Trophoblast cell (in vitro differentiated cells and primary cell): ENCODE results near the gene ZNF681. TPM values are rescaled to one million over a fixed set of nuclear protein-coding genes. Genes with fewer than 3 reads are reported as not detected.

Experiments
- DNase-seq, 2 donors: peaks; one replicate each; pipeline ENCODE4 v3.0.0-alpha.2; 2016
- H2AFZ ChIP-seq: 2 replicates; pipeline ENCODE4 v1.6.1; 2013; ENCODE audit warnings: low read length, moderate library complexity, mild to moderate bottlenecking; ENCODE audit not compliant: insufficient read depth, poor library complexity
- H2AK5ac ChIP-seq: 2 replicates; pipeline ENCODE4 v1.6.1; 2013; ENCODE audit warnings: mild to moderate bottlenecking, low read length
- H2BK120ac ChIP-seq: 2 replicates; pipeline ENCODE4 v1.6.1; 2013; ENCODE audit warnings: low read length, mild to moderate bottlenecking, moderate library complexity; ENCODE audit not compliant: insufficient read depth, poor library complexity
- H2BK12ac ChIP-seq: 2 replicates; pipeline ENCODE4 v1.6.1; 2013; ENCODE audit warnings: mild to moderate bottlenecking, low read length, moderate library complexity
- H2BK5ac ChIP-seq: 2 replicates; pipeline ENCODE4 v1.6.1; 2013; ENCODE audit warnings: low read length, low read depth, moderate library complexity, mild to moderate bottlenecking; ENCODE audit not compliant: poor library complexity
- H3K14ac ChIP-seq: 2 replicates; pipeline ENCODE4 v1.6.1; 2013; ENCODE audit warnings: mild to moderate bottlenecking, low read length
- H3K18ac ChIP-seq: 2 replicates; pipeline ENCODE4 v1.6.1; 2013; ENCODE audit warnings: mild to moderate bottlenecking, low read length
- H3K23ac ChIP-seq: 2 replicates; pipeline ENCODE4 v1.6.1; 2013; ENCODE audit warnings: low read length
- H3K27ac ChIP-seq: 2 replicates; pipeline ENCODE4 v1.5.1; 2013; ENCODE audit warnings: low read depth, mild to moderate bottlenecking, inconsistent platforms, low read length, moderate library complexity
- H3K27me3 ChIP-seq: 2 replicates; pipeline ENCODE4 v1.6.1; 2013; ENCODE audit warnings: inconsistent platforms, mild to moderate bottlenecking, low read length, moderate library complexity; ENCODE audit not compliant: insufficient read depth
- H3K36me3 ChIP-seq, 2 experiments: 1 replicate in 1 of 2; 2 replicates in 1 of 2; pipeline ENCODE4 v1.6.1; 2013; ENCODE audit warnings: low read length in 2 of 2, mild to moderate bottlenecking in 2 of 2, moderate library complexity in 1 of 2; ENCODE audit not compliant: insufficient read depth in 2 of 2, control insufficient read depth in 1 of 2
- H3K4ac ChIP-seq: 2 replicates; pipeline ENCODE4 v1.6.1; 2013; ENCODE audit warnings: low read depth, mild to moderate bottlenecking, low read length, moderate library complexity
- H3K4me1 ChIP-seq, 2 experiments: 1 replicate in 1 of 2; 2 replicates in 1 of 2; pipeline ENCODE4 v1.6.1; 2013; ENCODE audit warnings: low read length in 2 of 2, mild to moderate bottlenecking in 2 of 2, moderate library complexity in 1 of 2; ENCODE audit not compliant: insufficient read depth in 2 of 2, control insufficient read depth in 1 of 2
- H3K4me2 ChIP-seq: 2 replicates; pipeline ENCODE4 v1.6.1; 2013; ENCODE audit warnings: inconsistent platforms, mild to moderate bottlenecking, low read length, moderate library complexity
- H3K4me3 ChIP-seq: 2 replicates; pipeline ENCODE4 v1.5.1; 2013; ENCODE audit warnings: mild to moderate bottlenecking, low read depth, low read length, inconsistent platforms
- H3K79me1 ChIP-seq: one replicate; pipeline ENCODE4 v1.6.1; 2013; ENCODE audit warnings: low read length
- H3K79me2 ChIP-seq: 2 replicates; pipeline ENCODE4 v1.6.1; 2013; ENCODE audit warnings: low read length, mild to moderate bottlenecking; ENCODE audit not compliant: control insufficient read depth, insufficient read depth, poor library complexity
- H3K9ac ChIP-seq: 2 replicates; pipeline ENCODE4 v1.6.1; 2013; ENCODE audit warnings: mild to moderate bottlenecking, low read length
- H3K9me3 ChIP-seq: 2 replicates; pipeline ENCODE4 v1.6.1; 2013; ENCODE audit warnings: low read depth, mild to moderate bottlenecking, control low read depth, inconsistent platforms, low read length; ENCODE audit not compliant: insufficient read depth
- H4K12ac ChIP-seq: 2 replicates; pipeline ENCODE4 v1.6.1; 2013; ENCODE audit warnings: low read depth, mild to moderate bottlenecking, low read length, moderate library complexity
- H4K8ac ChIP-seq: 2 replicates; pipeline ENCODE4 v1.6.1; 2013; ENCODE audit warnings: low read depth, mild to moderate bottlenecking, low read length, moderate library complexity
- H4K91ac ChIP-seq: one replicate; pipeline ENCODE4 v1.6.1; 2013; ENCODE audit warnings: low read depth, mild to moderate bottlenecking, low read length, moderate library complexity
- WGBS: extraction: QIAGEN DNeasy Blood & Tissue Kit; methylation state at CpG from one replicate; pipeline ENCODE4 v1.1.7; 2013; ENCODE audit warnings: missing lambda C conversion rate; ENCODE audit not compliant: insufficient read length, insufficient coverage; ENCODE audit errors: extremely low coverage; 5-methylcytosine and 5-hydroxymethylcytosine counted together
- polyA plus RNA-seq: library from polyadenylated mRNA; stranded (reverse); fragments of 200-250 nt; gene quantifications from 2 replicates; pipeline ENCODE4 v1.2.3, GENCODE V29; 2013

Gene ZNF681
- polyA plus RNA-seq = 2.0 and 2.5 TPM in 2 replicates

DNA sequence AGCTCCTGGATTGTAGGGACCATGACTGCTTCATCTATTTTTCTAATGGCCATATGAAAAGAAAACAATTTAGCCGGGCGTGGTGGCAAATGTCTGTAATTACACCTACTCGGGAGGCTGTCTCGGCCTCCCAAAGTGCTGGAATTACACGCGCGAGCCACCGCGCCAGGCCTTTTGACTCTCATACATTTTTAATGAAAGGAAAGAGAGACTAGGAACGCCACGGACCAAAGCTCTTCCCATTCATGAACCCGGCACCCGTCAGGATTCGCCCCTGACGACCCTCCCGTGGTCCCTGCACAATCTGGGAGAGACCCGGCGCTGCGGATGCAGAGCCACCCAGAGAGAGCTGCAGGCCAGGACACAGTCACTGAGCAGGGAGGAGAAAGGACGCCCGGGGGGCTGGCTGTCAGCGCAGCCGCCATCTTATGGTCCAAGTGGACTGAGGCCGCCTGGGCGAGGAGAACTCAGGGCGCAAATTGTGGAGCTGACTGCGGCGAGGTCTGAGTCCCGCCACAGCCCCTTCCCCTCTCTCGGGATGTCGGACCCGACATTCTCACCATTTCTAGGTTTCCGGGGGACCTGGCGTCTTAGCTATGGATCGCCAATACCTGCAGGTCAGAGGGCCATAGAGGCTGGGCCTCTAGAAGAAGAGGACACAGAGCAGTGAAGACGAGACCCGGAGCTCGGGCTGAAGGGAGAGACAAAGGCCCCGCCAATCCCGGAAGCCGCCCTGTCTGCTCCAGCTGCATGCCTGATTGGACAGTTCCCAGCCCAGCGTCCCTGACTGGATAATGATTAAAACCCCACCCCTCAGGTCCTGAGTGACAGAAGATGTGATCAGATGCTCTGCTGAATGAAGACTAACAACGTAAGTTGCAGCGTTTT lies at the start of gene ZNF681:
Gene ZNF681 (minus strand): TSS at position 705 of the 888 bp plus-strand sequence. CDS start 142 bp downstream, at position 563.
- Histone ChIP-seq H3K36me3 (peaks cover 3 to 7% of the 10 kb centered on the region in 2 experiments), H3K27me3 (no peaks in the 10 kb centered on the region), H3K27ac (peak within 1 kb of the TSS; percentile 68), H3K4me2 (peak within 1 kb of the TSS; percentile 77), H3K14ac (peak within 1 kb of the TSS; percentile 61), H3K9me3 (peaks cover 2% of the 10 kb centered on the region), H3K18ac (peak within 1 kb of the TSS; percentile 56), H3K23ac (no peak within 1 kb of the TSS), H3K4me1 (no peaks in the 10 kb centered on the region), H2BK5ac (peak within 1 kb of the TSS; percentile 91), H3K4me3 (peak within 1 kb of the TSS; percentile 76), H3K9ac (peak within 1 kb of the TSS; percentile 92), H2BK12ac (no peak within 1 kb of the TSS), H2AK5ac (no peak within 1 kb of the TSS), H2AFZ (peak within 1 kb of the TSS; percentile 79), H4K91ac (peak within 1 kb of the TSS; percentile 79), H3K79me2 (peaks cover 7% of the 10 kb centered on the region), H4K12ac (peak within 1 kb of the TSS; percentile 96), H2BK120ac (peak within 1 kb of the TSS; percentile 78), H4K8ac (peak within 1 kb of the TSS; percentile 90), H3K79me1 (peaks cover 10% of the 10 kb centered on the region), H3K4ac (peak within 1 kb of the TSS; percentile 58)
- WGBS = no CpG with 5 or more reads among the region's 44 CpGs
- DNase-seq = peak; percentile 91 to 94

DNA sequence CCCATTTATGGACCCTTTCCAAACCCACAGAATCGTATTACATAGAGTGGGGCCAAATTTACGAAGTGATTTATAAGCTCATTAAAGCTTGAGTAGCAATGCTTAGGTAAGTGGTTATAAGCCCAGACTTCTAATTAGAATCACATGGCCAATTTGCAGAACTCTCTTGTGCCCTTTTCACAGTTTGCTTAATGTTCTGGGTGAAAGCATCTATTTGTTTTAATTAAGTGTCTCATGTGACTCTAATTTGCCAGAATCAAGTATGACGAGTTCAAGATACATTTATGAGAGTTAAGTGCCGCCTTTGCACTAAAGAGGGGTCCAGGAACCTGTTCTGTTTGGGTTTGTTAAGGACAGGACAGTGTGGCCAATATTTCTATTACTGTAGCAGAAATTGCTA lies 46.0 kb upstream of the ZNF681 start:
- Histone ChIP-seq H3K9ac (no peak overlapping the region), H2AK5ac (no peak overlapping the region), H2BK5ac (no peak overlapping the region), H3K18ac (no peak overlapping the region), H3K27ac (no peak overlapping the region), H2BK12ac (no peak overlapping the region), H3K79me2 (no peaks in the 10 kb centered on the region), H4K91ac (no peak overlapping the region), H4K8ac (no peak overlapping the region), H3K9me3 (no peaks in the 10 kb centered on the region), H3K79me1 (no peaks in the 10 kb centered on the region), H3K27me3 (no peaks in the 10 kb centered on the region), H3K14ac (no peak overlapping the region), H3K4me3 (no peak overlapping the region), H2AFZ (no peak overlapping the region), H3K36me3 (no peaks in the 10 kb centered on the region), H2BK120ac (no peak overlapping the region), H3K23ac (no peak overlapping the region), H4K12ac (no peak overlapping the region), H3K4me2 (no peak overlapping the region), H3K4me1 (peaks cover 0 to 2% of the 10 kb centered on the region in 2 experiments), H3K4ac (no peak overlapping the region)
- no peak for DNase-seq
- no CpG with 5 or more reads among the region's 4 CpGs for WGBS

DNA sequence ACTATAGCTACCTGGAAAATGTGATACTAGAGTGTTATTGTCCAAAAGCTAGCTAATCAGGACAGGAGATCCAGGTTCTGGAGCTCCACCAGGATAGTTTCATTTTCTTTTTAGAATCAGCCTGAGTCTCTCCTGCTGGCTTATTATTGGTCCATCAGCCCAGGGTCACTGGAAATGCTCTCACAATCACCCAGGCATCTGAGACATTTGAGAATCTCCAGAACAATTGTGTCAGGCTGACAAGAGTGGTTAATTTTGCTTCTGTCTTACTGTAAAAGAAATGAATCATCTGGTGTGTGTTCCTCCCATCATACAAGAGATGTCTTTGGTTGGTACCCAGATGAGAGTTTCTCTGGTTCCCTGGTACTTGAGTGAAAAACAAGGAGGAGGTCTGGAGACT lies 43.6 kb upstream of the ZNF681 start:
- H2BK12ac ChIP-seq = no peak overlapping the region
- no peak overlapping the region for H2AFZ ChIP-seq
- H4K8ac ChIP-seq = no peak overlapping the region
- H4K12ac ChIP-seq = no peak overlapping the region
- H3K27ac ChIP-seq = peak overlapping the region; percentile 71
- H3K79me2 ChIP-seq = no peaks in the 10 kb centered on the region
- H3K4me2 ChIP-seq = peak overlapping the region; percentile 55
- no peaks in the 10 kb centered on the region for H3K9me3 ChIP-seq
- no peak overlapping the region for H2BK120ac ChIP-seq
- no peak overlapping the region for H3K14ac ChIP-seq
- no peaks in the 10 kb centered on the region for H3K79me1 ChIP-seq
- no peak overlapping the region for H2AK5ac ChIP-seq
- no peak overlapping the region for H3K9ac ChIP-seq
- H3K18ac ChIP-seq = no peak overlapping the region
- H2BK5ac ChIP-seq = peak overlapping the region; percentile 16
- no peaks in the 10 kb centered on the region for H3K27me3 ChIP-seq
- H4K91ac ChIP-seq = no peak overlapping the region
- H3K4me3 ChIP-seq = no peak overlapping the region
- H3K4ac ChIP-seq = no peak overlapping the region
- H3K36me3 ChIP-seq = no peaks in the 10 kb centered on the region
- H3K4me1 ChIP-seq = peaks cover 0 to 2% of the 10 kb centered on the region in 2 experiments
- no peak for DNase-seq
- H3K23ac ChIP-seq = no peak overlapping the region

DNA sequence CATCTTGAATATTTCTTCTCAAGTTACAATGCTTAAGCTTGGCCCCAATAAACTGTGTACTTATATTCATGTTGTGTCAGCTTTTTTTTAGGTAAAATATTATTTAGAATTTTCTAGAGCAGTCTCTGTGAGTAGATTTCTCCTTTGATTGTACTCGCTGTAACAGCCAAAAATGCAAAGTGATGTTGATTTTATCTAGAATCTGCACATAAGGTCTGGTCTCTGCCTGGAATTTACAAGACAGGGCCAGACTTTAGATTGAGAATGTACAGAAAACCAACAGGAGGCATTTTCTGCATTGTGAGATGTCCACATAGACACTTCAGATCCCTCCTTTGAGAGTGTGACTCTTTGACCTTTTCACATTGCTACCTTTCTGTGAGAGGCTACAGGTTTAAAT lies 43.1 kb upstream of the ZNF681 start:
- H3K9ac ChIP-seq = no peak overlapping the region
- no peak overlapping the region for H2AK5ac ChIP-seq
- peak overlapping the region; percentile 71 for H3K27ac ChIP-seq
- H4K12ac ChIP-seq = no peak overlapping the region
- H3K23ac ChIP-seq = no peak overlapping the region
- H2BK12ac ChIP-seq = no peak overlapping the region
- H3K4me3 ChIP-seq = no peak overlapping the region
- no peak overlapping the region for H3K4ac ChIP-seq
- no peak overlapping the region for H2BK120ac ChIP-seq
- H3K18ac ChIP-seq = no peak overlapping the region
- no peaks in the 10 kb centered on the region for H3K79me1 ChIP-seq
- no peak overlapping the region for H2BK5ac ChIP-seq
- no peaks in the 10 kb centered on the region for H3K79me2 ChIP-seq
- peak overlapping the region; percentile 55 for H3K4me2 ChIP-seq
- WGBS = no CpG with 5 or more reads among the region's 1 CpG
- DNase-seq = no peak
- H4K8ac ChIP-seq = no peak overlapping the region
- H3K9me3 ChIP-seq = no peaks in the 10 kb centered on the region
- no peak overlapping the region for H2AFZ ChIP-seq
- H3K36me3 ChIP-seq = no peaks in the 10 kb centered on the region
- H3K4me1 ChIP-seq = peaks cover 0 to 2% of the 10 kb centered on the region in 2 experiments
- no peak overlapping the region for H3K14ac ChIP-seq
- no peaks in the 10 kb centered on the region for H3K27me3 ChIP-seq
- H4K91ac ChIP-seq = no peak overlapping the region
